Fibroblast of skin of right quadriceps (primary cell): ENCODE data around the gene PTGIR.
"Not testable (repeated sequence)": the region's sequence is repeated elsewhere in the genome, so short reads cannot be mapped to it uniquely, and the experiment has no call there.

ENCODE experiments used
- DNase-seq: peaks from one replicate; pipeline ENCODE4 v3.0.0-alpha.2; 2013

The PTGIR gene

GRCh38 chr19:46637224-46637623 lies 12.3 kb upstream of the PTGIR start:
- DNase-seq: no peak

- no peak for DNase-seq
Measured at GRCh38 chr19:46635920-46636761, 11.3 kb upstream of the PTGIR start, which contains the start of gene GNG8. TSS of gene GNG8 (minus strand) at chr19:46636202. CDS start at chr19:46634682, 1,520 bp downstream.

GRCh38 chr19:46634656-46635218 lies 9.8 kb upstream of the PTGIR start:
- DNase-seq: no peak

- DNase-seq: peak; percentile 87
Measured at GRCh38 chr19:46634045-46634655, 9.3 kb upstream of the PTGIR start.

GRCh38 chr19:46633130-46633529 lies 8.2 kb upstream of the PTGIR start:
- DNase-seq: no peak

- DNase-seq: peak; percentile 80
Measured at GRCh38 chr19:46631481-46631880, 6.6 kb upstream of the PTGIR start.

GRCh38 chr19:46630586-46631205 lies 5.8 kb upstream of the PTGIR start:
- DNase-seq: no peak

- DNase-seq: no peak
Measured at GRCh38 chr19:46629546-46630025, 4.7 kb upstream of the PTGIR start.

- not testable (repeated sequence) for DNase-seq
Measured at GRCh38 chr19:46628970-46629369, 4.1 kb upstream of the PTGIR start.

GRCh38 chr19:46626446-46626845 lies 1.6 kb upstream of the PTGIR start:
- no peak for DNase-seq

GRCh38 chr19:46625731-46626130 lies 842 bp upstream of the PTGIR start:
- no peak for DNase-seq

GRCh38 chr19:46623915-46624502 lies 880 bp downstream of the PTGIR start:
- no peak for DNase-seq

- DNase-seq: no peak
Measured at GRCh38 chr19:46622118-46622446, 2.8 kb downstream of the PTGIR start.

- no peak for DNase-seq
Measured at GRCh38 chr19:46621191-46622117, 3.4 kb downstream of the PTGIR start.

- peak; percentile 41 for DNase-seq
Measured at GRCh38 chr19:46620716-46621115, 4.2 kb downstream of the PTGIR start.

GRCh38 chr19:46620267-46620666 lies 4.6 kb downstream of the PTGIR start:
- DNase-seq: no peak

GRCh38 chr19:46618670-46619231 lies 6.1 kb downstream of the PTGIR start:
- no peak for DNase-seq

- no peak for DNase-seq
Measured at GRCh38 chr19:46617601-46618000, 7.3 kb downstream of the PTGIR start.

- peak; percentile 62 for DNase-seq
Measured at GRCh38 chr19:46616631-46617322, 8.1 kb downstream of the PTGIR start.

GRCh38 chr19:46615966-46616365 lies 8.9 kb downstream of the PTGIR start:
- DNase-seq: no peak
